SK-N-SH treated with all-trans-retinoic acid at 6 μM for 48 hours (cell line): ENCODE data around the gene ANK3.

Source experiments
- ATAC-seq: fragments of 200-7000 bp; cut with Tn5 transposase; 3 replicates; pipeline ENCODE4 v1.9.1; 2020; ENCODE audit warnings: mild to moderate bottlenecking, moderate library complexity
- ARNTL ChIP-seq: fragments of 450-650 bp; formaldehyde crosslinking; IDR thresholded peaks from 2 replicates; pipeline ENCODE4 v1.5.0; 2020; ENCODE audit warnings: low read depth, mild to moderate bottlenecking, moderate library complexity, borderline replicate concordance
- BACH2 ChIP-seq: fragments of 250-450 bp; sonication (Bioruptor Pico); IDR thresholded peaks from 2 replicates; pipeline ENCODE4 v1.9.0; 2021; ENCODE audit warnings: mild to moderate bottlenecking, borderline replicate concordance
- CSDC2 ChIP-seq: fragments of 250-450 bp; sonication (Bioruptor Pico); IDR thresholded peaks from 2 replicates; pipeline ENCODE4 v1.5.0; 2020; ENCODE audit warnings: mild to moderate bottlenecking, moderate library complexity
- CSRNP3 ChIP-seq: fragments of 250-450 bp; sonication (Bioruptor Pico); IDR thresholded peaks from 2 replicates; pipeline ENCODE4 v1.5.1; 2021; ENCODE audit warnings: mild to moderate bottlenecking, moderate library complexity
- ESRRG ChIP-seq: fragments of 250-450 bp; sonication (Bioruptor Pico); IDR thresholded peaks from 2 replicates; pipeline ENCODE4 v1.6.1; 2021; ENCODE audit warnings: mild to moderate bottlenecking
- GLIS3 ChIP-seq: fragments of 250-450 bp; sonication (Bioruptor Pico); IDR thresholded peaks from 2 replicates; pipeline ENCODE4 v1.5.0; 2020; ENCODE audit warnings: mild to moderate bottlenecking, moderate library complexity
- ISL1 ChIP-seq: fragments of 250-450 bp; sonication (Bioruptor Pico); IDR thresholded peaks from 2 replicates; pipeline ENCODE4 v2.1.2; 2022; ENCODE audit warnings: mild to moderate bottlenecking, moderate library complexity
- POU6F1 ChIP-seq: fragments of 250-450 bp; sonication (Bioruptor Pico); IDR thresholded peaks from 2 replicates; pipeline ENCODE4 v1.8.0; 2021; ENCODE audit warnings: low read depth, mild to moderate bottlenecking, moderate library complexity, borderline replicate concordance
- PPARA ChIP-seq: fragments of 250-450 bp; sonication (Bioruptor Pico); IDR thresholded peaks from 2 replicates; pipeline ENCODE4 v1.5.0; 2020; ENCODE audit warnings: mild to moderate bottlenecking, borderline replicate concordance
- RARB ChIP-seq: fragments of 250-450 bp; sonication (Bioruptor Pico); IDR thresholded peaks from 2 replicates; pipeline ENCODE4 v1.8.0; 2021; ENCODE audit warnings: mild to moderate bottlenecking, moderate library complexity
- SNAI2 ChIP-seq: fragments of 250-450 bp; sonication (Bioruptor Pico); IDR thresholded peaks from 2 replicates; pipeline ENCODE4 v1.5.0; 2020; ENCODE audit warnings: mild to moderate bottlenecking, moderate library complexity
- TCF4 ChIP-seq: fragments of 250-450 bp; sonication (Bioruptor Pico); IDR thresholded peaks from 2 replicates; pipeline ENCODE4 v1.8.0; 2021; ENCODE audit warnings: mild to moderate bottlenecking, moderate library complexity, borderline replicate concordance
- TOX ChIP-seq: fragments of 250-450 bp; sonication (Bioruptor Pico); IDR thresholded peaks from 2 replicates; pipeline ENCODE4 v1.8.0; 2021; ENCODE audit warnings: mild to moderate bottlenecking, moderate library complexity, borderline replicate concordance
- TSHZ2 ChIP-seq: fragments of 250-450 bp; sonication (Bioruptor Pico); IDR thresholded peaks from 2 replicates; pipeline ENCODE4 v1.5.0; 2020; ENCODE audit warnings: mild to moderate bottlenecking, moderate library complexity
- ZFP3 ChIP-seq: fragments of 250-450 bp; sonication (Bioruptor Pico); IDR thresholded peaks from 2 replicates; pipeline ENCODE4 v1.5.0; 2020; ENCODE audit warnings: mild to moderate bottlenecking, moderate library complexity
- ZFP30 ChIP-seq: fragments of 450-650 bp; formaldehyde crosslinking; IDR thresholded peaks from 2 replicates; pipeline ENCODE4 v1.5.0; 2022; ENCODE audit warnings: mild to moderate bottlenecking, moderate library complexity
- TF ChIP-seq, protein P1 (sequence below): fragments of 250-450 bp; sonication (Bioruptor Pico); IDR thresholded peaks from 2 replicates; pipeline ENCODE4 v1.8.0; 2020; ENCODE audit warnings: mild to moderate bottlenecking, moderate library complexity, borderline replicate concordance

ANK3 gene

GRCh38 chr10:60187691-60188090, 202.0 kb downstream of the ANK3 start:
- no peak for ATAC-seq
- TF ChIP-seq CSDC2 (CRISPR knock-in tag), result no peak
- TF ChIP-seq ARNTL (CRISPR knock-in tag), result no peak
- TF ChIP-seq POU6F1 (CRISPR knock-in tag), result no peak
- TF ChIP-seq TSHZ2 (CRISPR knock-in tag), result no peak

DNA sequence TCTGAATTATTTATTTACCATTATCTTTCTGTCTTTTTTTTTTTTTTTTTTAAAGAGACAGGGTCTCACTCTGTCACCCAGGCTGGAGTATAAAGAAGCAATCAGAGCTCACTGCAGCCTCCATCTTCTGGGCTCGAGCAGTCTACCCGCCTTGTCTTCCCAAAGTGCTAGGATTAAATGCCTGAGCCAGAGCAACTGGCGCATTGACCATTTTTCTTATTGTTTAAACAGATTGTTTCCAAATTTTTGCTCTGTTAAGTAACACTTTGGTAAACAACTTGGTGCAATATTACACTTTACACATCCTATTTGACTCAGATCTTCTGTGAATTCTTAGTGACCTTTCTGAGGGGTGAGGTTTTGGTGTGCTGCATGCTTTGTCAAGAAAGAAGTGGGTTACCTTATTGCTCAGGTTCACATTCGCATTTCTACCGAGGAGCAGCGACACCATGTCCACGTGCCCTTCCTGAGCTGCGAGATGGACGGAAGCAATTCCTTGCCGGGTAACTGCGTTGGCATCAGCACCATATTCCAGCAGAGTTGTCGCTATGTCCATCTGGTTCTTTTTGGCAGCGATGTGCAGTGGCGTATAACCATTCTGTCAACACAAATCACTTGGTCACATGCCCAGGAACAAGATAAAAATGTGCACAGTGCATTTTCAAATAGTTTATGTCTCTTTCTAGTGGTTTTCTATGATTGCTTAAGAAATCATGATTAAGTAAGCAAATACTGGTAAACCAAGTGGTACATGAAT, 203.2 kb downstream of the ANK3 start:
- TF ChIP-seq BACH2 (CRISPR knock-in tag), result no peak
- TF ChIP-seq RARB (CRISPR knock-in tag), result no peak
- TF ChIP-seq CSDC2 (CRISPR knock-in tag), result no peak
- TF ChIP-seq PPARA (CRISPR knock-in tag), result no peak
- no peak for TF ChIP-seq SNAI2 (CRISPR knock-in tag)
- TF ChIP-seq ESRRG (CRISPR knock-in tag), result no peak
- no peak for TF ChIP-seq TCF4
- no peak for TF ChIP-seq ISL1
- TF ChIP-seq ZFP30, result no peak
- TF ChIP-seq ARNTL (CRISPR knock-in tag), result no peak
- TF ChIP-seq POU6F1 (CRISPR knock-in tag), result no peak
- TF ChIP-seq TOX, result no peak
- TF ChIP-seq GLIS3, result no peak
- TF ChIP-seq CSRNP3 (CRISPR knock-in tag), result no peak
- no peak for TF ChIP-seq ZFP3 (CRISPR knock-in tag)
- TF ChIP-seq TSHZ2 (CRISPR knock-in tag), result no peak
- TF ChIP-seq, protein P1, sequence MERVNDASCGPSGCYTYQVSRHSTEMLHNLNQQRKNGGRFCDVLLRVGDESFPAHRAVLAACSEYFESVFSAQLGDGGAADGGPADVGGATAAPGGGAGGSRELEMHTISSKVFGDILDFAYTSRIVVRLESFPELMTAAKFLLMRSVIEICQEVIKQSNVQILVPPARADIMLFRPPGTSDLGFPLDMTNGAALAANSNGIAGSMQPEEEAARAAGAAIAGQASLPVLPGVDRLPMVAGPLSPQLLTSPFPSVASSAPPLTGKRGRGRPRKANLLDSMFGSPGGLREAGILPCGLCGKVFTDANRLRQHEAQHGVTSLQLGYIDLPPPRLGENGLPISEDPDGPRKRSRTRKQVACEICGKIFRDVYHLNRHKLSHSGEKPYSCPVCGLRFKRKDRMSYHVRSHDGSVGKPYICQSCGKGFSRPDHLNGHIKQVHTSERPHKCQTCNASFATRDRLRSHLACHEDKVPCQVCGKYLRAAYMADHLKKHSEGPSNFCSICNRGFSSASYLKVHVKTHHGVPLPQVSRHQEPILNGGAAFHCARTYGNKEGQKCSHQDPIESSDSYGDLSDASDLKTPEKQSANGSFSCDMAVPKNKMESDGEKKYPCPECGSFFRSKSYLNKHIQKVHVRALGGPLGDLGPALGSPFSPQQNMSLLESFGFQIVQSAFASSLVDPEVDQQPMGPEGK (CRISPR knock-in tag), result no peak
- TF ChIP-seq, all 23 proteins: peak for 0
- ATAC-seq, result no peak
